Astrocyte (in vitro differentiated cells and primary cell): ENCODE measurements around the gene ZNF628. TPM values are rescaled to one million over a fixed set of nuclear protein-coding genes. Genes with fewer than 3 reads are reported as not detected.

Source experiments
- DNase-seq: peaks from one replicate; pipeline ENCODE4 v3.0.0-alpha.2; 2010; ENCODE audit warnings: low read depth
- FAIRE-seq: peaks from 2 replicates; lab custom pipeline; 2011; peaks lifted over from hg19 to GRCh38; lab: Jason Lieb, UNC
- H2AFZ ChIP-seq: 2 replicates; pipeline ENCODE4 v1.6.0; 2012; ENCODE audit warnings: low read depth, low read length, inconsistent platforms
- H3K27ac ChIP-seq: 2 replicates; pipeline ENCODE4 v1.5.1; 2011; ENCODE audit warnings: low read depth, low read length, inconsistent platforms
- H3K27me3 ChIP-seq: 2 replicates; pipeline ENCODE4 v1.6.0; 2011; ENCODE audit warnings: low read length, inconsistent platforms; ENCODE audit not compliant: insufficient read depth
- H3K36me3 ChIP-seq: 2 replicates; pipeline ENCODE4 v1.5.1; 2011; ENCODE audit warnings: low read length, inconsistent platforms; ENCODE audit not compliant: insufficient read depth
- H3K4me1 ChIP-seq: 2 replicates; pipeline ENCODE4 v1.5.1; 2011; ENCODE audit warnings: low read length, inconsistent platforms; ENCODE audit not compliant: insufficient read depth
- H3K4me2 ChIP-seq: 2 replicates; pipeline ENCODE4 v1.6.0; 2012; ENCODE audit warnings: low read length, inconsistent platforms
- H3K4me3 ChIP-seq: 2 replicates; pipeline ENCODE4 v1.5.1; 2011; ENCODE audit warnings: low read depth, mild to moderate bottlenecking, low read length, inconsistent platforms; ENCODE audit not compliant: insufficient read depth
- H3K79me2 ChIP-seq: 2 replicates; pipeline ENCODE4 v1.6.0; 2012; ENCODE audit warnings: mild to moderate bottlenecking, low read length, inconsistent platforms; ENCODE audit not compliant: insufficient read depth
- H3K9ac ChIP-seq: 2 replicates; pipeline ENCODE4 v1.6.0; 2012; ENCODE audit warnings: mild to moderate bottlenecking, low read length, inconsistent platforms
- H3K9me3 ChIP-seq: 2 replicates; pipeline ENCODE4 v1.5.1; 2012; ENCODE audit warnings: low read depth, mild to moderate bottlenecking, low read length, inconsistent platforms; ENCODE audit not compliant: insufficient read depth
- H4K20me1 ChIP-seq: 2 replicates; pipeline ENCODE4 v1.6.0; 2012; ENCODE audit warnings: low read length, inconsistent platforms; ENCODE audit not compliant: insufficient read depth
- H3K27ac Mint-ChIP-seq: one replicate; pipeline ENCODE4 v1.8.0; 2021; ENCODE audit warnings: mild to moderate bottlenecking, mixed read lengths; ENCODE audit not compliant: unreplicated experiment
- H3K27me3 Mint-ChIP-seq: one replicate; pipeline ENCODE4 v1.8.0; 2021; ENCODE audit warnings: low read depth, mixed read lengths; ENCODE audit not compliant: unreplicated experiment
- H3K36me3 Mint-ChIP-seq: one replicate; pipeline ENCODE4 v1.8.0; 2021; ENCODE audit warnings: low read depth, mixed read lengths; ENCODE audit not compliant: unreplicated experiment
- H3K4me1 Mint-ChIP-seq: one replicate; pipeline ENCODE4 v1.8.0; 2021; ENCODE audit warnings: low read depth, mixed read lengths; ENCODE audit not compliant: unreplicated experiment
- H3K4me3 Mint-ChIP-seq: one replicate; pipeline ENCODE4 v1.8.0; 2021; ENCODE audit warnings: mild to moderate bottlenecking, moderate library complexity, mixed read lengths; ENCODE audit not compliant: unreplicated experiment
- H3K9me3 Mint-ChIP-seq: one replicate; pipeline ENCODE4 v1.8.0; 2021; ENCODE audit warnings: mild to moderate bottlenecking, mixed read lengths; ENCODE audit not compliant: unreplicated experiment
- EZH2 ChIP-seq: IDR thresholded peaks from 2 replicates; pipeline ENCODE4 v1.6.1; 2012; ENCODE audit warnings: mild to moderate bottlenecking, low read length, inconsistent platforms; ENCODE audit not compliant: insufficient read depth
- total RNA-seq: library from RNA; stranded (reverse); gene quantifications from 2 replicates; pipeline ENCODE4 v1.2.1, GENCODE V29; 2021
- TF ChIP-seq, protein P1 (sequence below): IDR thresholded peaks from 2 replicates; pipeline ENCODE4 v1.5.1; 2011; ENCODE audit warnings: low read depth, mild to moderate bottlenecking, inconsistent platforms, low read length, moderate library complexity; ENCODE audit not compliant: insufficient read depth

ZNF628 gene
- total RNA-seq, 1 donor from 2014 or later = 9.9 TPM

DNA sequence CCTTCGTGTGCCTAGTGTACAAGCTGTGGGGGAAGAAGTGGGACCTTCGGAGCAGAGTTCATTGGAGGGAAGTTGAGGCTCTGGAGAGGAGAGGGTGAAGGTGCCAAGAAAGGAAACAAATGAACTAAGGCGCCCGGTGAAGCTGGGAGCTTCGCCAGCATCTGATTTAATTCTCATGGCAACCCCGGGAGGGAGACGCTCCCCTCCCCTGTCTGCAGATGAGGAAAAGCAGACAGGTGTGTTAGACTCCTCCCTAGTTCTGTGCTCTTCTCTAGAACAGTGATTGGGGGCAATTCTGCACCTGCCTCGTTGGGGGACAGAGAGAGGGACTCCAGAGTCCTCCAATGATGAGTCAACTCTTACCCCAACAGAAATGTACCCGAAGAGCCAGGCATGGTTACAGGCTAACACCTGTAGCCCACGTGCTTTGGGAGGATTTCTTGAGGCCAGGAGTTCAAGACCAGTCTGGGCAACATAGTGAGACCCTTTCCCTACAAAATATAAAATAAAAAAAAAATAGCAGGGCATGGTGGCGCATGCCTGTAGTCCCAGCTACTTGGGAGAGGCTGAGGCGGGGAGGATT, 16.0 kb downstream of the ZNF628 start:
- no peaks in the 10 kb centered on the region for H3K27me3 Mint-ChIP-seq
- H3K9ac ChIP-seq = no peak overlapping the region
- no peaks in the 10 kb centered on the region for H3K79me2 ChIP-seq
- no peaks in the 10 kb centered on the region for H3K27me3 ChIP-seq
- no peaks in the 10 kb centered on the region for H3K9me3 Mint-ChIP-seq
- H3K9me3 ChIP-seq = no peaks in the 10 kb centered on the region
- peaks cover 38% of the 10 kb centered on the region for H3K4me1 ChIP-seq
- no peak overlapping the region for H3K27ac Mint-ChIP-seq
- peaks cover 6% of the 10 kb centered on the region for H3K36me3 Mint-ChIP-seq
- no peaks in the 10 kb centered on the region for H3K36me3 ChIP-seq
- H3K4me3 ChIP-seq = no peak overlapping the region
- peaks cover 12% of the 10 kb centered on the region for H3K4me1 Mint-ChIP-seq
- H3K27ac ChIP-seq = no peak overlapping the region
- no peak for DNase-seq
- no peak overlapping the region for H2AFZ ChIP-seq
- H3K4me2 ChIP-seq = no peak overlapping the region
- TF ChIP-seq EZH2 = no peak
- TF ChIP-seq, protein P1, sequence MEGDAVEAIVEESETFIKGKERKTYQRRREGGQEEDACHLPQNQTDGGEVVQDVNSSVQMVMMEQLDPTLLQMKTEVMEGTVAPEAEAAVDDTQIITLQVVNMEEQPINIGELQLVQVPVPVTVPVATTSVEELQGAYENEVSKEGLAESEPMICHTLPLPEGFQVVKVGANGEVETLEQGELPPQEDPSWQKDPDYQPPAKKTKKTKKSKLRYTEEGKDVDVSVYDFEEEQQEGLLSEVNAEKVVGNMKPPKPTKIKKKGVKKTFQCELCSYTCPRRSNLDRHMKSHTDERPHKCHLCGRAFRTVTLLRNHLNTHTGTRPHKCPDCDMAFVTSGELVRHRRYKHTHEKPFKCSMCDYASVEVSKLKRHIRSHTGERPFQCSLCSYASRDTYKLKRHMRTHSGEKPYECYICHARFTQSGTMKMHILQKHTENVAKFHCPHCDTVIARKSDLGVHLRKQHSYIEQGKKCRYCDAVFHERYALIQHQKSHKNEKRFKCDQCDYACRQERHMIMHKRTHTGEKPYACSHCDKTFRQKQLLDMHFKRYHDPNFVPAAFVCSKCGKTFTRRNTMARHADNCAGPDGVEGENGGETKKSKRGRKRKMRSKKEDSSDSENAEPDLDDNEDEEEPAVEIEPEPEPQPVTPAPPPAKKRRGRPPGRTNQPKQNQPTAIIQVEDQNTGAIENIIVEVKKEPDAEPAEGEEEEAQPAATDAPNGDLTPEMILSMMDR = no peak
- H3K4me3 Mint-ChIP-seq = no peak overlapping the region
- no peak for FAIRE-seq
- H4K20me1 ChIP-seq = no peaks in the 10 kb centered on the region

DNA sequence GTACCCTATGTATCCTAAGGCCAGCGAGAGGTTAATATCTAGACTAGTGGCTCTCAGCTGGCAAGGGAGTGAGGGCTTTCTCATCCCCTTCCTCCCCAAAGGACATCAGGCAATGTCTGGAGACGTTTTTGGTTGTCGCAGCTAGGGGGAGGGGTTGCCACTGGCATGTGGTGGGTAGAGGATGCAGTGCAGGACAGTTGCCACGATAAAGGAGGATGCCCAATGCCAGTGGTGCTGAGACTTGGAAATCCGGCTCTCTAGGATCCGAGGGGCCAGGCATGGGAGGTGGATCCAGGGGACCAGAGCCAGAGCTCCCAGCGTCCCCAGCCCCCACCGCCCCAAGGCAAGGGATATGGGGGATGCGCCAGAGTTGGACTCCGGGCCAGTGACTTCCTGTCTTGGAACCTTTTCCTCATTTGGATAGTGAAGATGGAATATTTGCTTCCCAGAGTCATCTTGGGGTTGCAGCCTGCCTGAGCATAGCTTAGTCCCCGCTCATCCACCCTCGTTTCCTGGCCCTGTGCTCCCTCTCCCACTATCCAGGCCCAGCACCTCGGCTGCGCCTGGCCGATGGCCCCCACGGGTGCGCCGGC, 16.7 kb downstream of the ZNF628 start:
- Histone ChIP-seq H3K9me3 (no peaks in the 10 kb centered on the region), H3K27ac (peak overlapping the region; percentile 12), H3K4me1 (peaks cover 32% of the 10 kb centered on the region), H3K9ac (no peak overlapping the region), H3K4me2 (peak overlapping the region; percentile 76), H3K79me2 (no peaks in the 10 kb centered on the region), H4K20me1 (no peaks in the 10 kb centered on the region), H3K36me3 (no peaks in the 10 kb centered on the region), H3K27me3 (no peaks in the 10 kb centered on the region), H2AFZ (no peak overlapping the region), H3K4me3 (peak overlapping the region; percentile 1)
- peaks cover 10% of the 10 kb centered on the region for H3K4me1 Mint-ChIP-seq
- DNase-seq (peak; percentile 24), FAIRE-seq (no peak)
- no peaks in the 10 kb centered on the region for H3K9me3 Mint-ChIP-seq
- peaks cover 8% of the 10 kb centered on the region for H3K36me3 Mint-ChIP-seq
- no peak overlapping the region for H3K27ac Mint-ChIP-seq
- no peaks in the 10 kb centered on the region for H3K27me3 Mint-ChIP-seq
- TF ChIP-seq EZH2 = no peak
- TF ChIP-seq, protein P1 = no peak
- H3K4me3 Mint-ChIP-seq = no peak overlapping the region

DNA sequence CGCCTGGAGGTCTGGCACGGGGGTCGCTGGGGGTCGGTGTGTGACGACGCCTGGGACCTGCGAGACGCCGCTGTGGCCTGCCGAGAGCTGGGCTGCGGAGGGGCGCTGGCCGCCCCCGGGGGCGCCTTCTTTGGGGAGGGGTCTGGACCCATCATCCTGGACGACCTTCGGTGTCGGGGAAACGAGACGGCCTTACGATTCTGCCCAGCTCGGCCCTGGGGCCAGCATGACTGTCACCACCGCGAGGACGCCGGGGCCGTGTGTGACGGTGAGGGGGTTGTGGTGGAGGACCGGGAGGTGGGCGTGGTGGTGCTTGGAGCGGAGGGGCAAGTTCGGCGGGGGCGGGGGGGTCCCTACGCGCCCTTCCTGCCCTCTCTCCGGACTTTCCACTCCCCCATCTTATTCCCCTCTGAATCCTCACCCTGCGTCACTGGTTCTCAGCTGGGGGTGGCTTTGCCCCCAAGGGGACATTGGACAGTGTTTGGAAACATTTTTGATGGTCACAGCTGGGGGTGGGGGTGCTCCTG, 17.3 kb downstream of the ZNF628 start:
- DNase-seq = no peak
- H3K9ac ChIP-seq = peak overlapping the region; percentile 46
- no peak overlapping the region for H3K27ac Mint-ChIP-seq
- H2AFZ ChIP-seq = peak overlapping the region; percentile 53
- H3K9me3 Mint-ChIP-seq = no peaks in the 10 kb centered on the region
- H3K4me1 Mint-ChIP-seq = peaks cover 10% of the 10 kb centered on the region
- TF ChIP-seq, protein P1 = no peak
- no peak for TF ChIP-seq EZH2
- H3K4me2 ChIP-seq = peak overlapping the region; percentile 76
- FAIRE-seq = no peak
- H3K4me1 ChIP-seq = peaks cover 28% of the 10 kb centered on the region
- H3K4me3 Mint-ChIP-seq = no peak overlapping the region
- no peaks in the 10 kb centered on the region for H3K27me3 Mint-ChIP-seq
- H3K9me3 ChIP-seq = no peaks in the 10 kb centered on the region
- H3K36me3 Mint-ChIP-seq = peaks cover 8% of the 10 kb centered on the region
- peak overlapping the region; percentile 1 for H3K4me3 ChIP-seq
- no peaks in the 10 kb centered on the region for H3K27me3 ChIP-seq
- H3K79me2 ChIP-seq = no peaks in the 10 kb centered on the region
- H4K20me1 ChIP-seq = no peaks in the 10 kb centered on the region
- H3K27ac ChIP-seq = peak overlapping the region; percentile 12
- H3K36me3 ChIP-seq = no peaks in the 10 kb centered on the region
